Panc1 (cell line): ENCODE results near the gene EIPR1.

Source experiments
- CTCF ChIP-seq: fragments of 450-650 bp; IDR thresholded peaks from 2 replicates; pipeline ENCODE4 v1.5.1; 2017; ENCODE audit warnings: mild to moderate bottlenecking
- SIN3A ChIP-seq: IDR thresholded peaks from 2 replicates; pipeline ENCODE4 v1.6.1; 2012; ENCODE audit warnings: low read depth, mild to moderate bottlenecking, low read length, moderate library complexity, borderline replicate concordance; ENCODE audit not compliant: insufficient read depth

GRCh38 chr2:3173031-3173430, 204.6 kb downstream of the EIPR1 start:
- TF ChIP-seq SIN3A, result no peak
- no peak for TF ChIP-seq CTCF
